A673 (cell line): ENCODE measurements around the gene MVD.

ENCODE experiments used
- EZH2 ChIP-seq: fragments of 200-600 bp; sonication (generic); IDR thresholded peaks from 2 replicates; pipeline ENCODE4 v1.6.1; 2017; ENCODE audit warnings: borderline replicate concordance, low read depth, mild to moderate bottlenecking, mixed read lengths, antibody characterized with exemption, low read length; ENCODE audit not compliant: poor library complexity, severe bottlenecking
- TF ChIP-seq, protein P1 (sequence below): fragments of 300-800, 200-600 bp; sonication (generic); conservative IDR thresholded peaks from 2 replicates; pipeline ENCODE4 v1.5.1; 2017; ENCODE audit warnings: low read depth, mild to moderate bottlenecking, antibody characterized with exemption, low read length, moderate library complexity, mixed read lengths

GRCh38 chr16:88697831-88698615 is 35.1 kb upstream of the MVD start:
- no peak for TF ChIP-seq EZH2
- TF ChIP-seq, protein P1, sequence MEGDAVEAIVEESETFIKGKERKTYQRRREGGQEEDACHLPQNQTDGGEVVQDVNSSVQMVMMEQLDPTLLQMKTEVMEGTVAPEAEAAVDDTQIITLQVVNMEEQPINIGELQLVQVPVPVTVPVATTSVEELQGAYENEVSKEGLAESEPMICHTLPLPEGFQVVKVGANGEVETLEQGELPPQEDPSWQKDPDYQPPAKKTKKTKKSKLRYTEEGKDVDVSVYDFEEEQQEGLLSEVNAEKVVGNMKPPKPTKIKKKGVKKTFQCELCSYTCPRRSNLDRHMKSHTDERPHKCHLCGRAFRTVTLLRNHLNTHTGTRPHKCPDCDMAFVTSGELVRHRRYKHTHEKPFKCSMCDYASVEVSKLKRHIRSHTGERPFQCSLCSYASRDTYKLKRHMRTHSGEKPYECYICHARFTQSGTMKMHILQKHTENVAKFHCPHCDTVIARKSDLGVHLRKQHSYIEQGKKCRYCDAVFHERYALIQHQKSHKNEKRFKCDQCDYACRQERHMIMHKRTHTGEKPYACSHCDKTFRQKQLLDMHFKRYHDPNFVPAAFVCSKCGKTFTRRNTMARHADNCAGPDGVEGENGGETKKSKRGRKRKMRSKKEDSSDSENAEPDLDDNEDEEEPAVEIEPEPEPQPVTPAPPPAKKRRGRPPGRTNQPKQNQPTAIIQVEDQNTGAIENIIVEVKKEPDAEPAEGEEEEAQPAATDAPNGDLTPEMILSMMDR, result peak; percentile 37
